ENCODE results near the gene ECE2. TPM values are rescaled to one million over a fixed set of nuclear protein-coding genes. Genes with fewer than 3 reads are reported as not detected.

ECE2 gene
- total and polyA plus RNA-seq, 2 experiments from 2014 or later: not detected

GRCh38 chr3:184289426-184289938, 13.7 kb downstream of the ECE2 start:
- Histone ChIP-seq H3K4me1 (ENCODE audit: low read depth) (no peaks in the 10 kb centered on the region), H3K27me3 (peaks cover 29% of the 10 kb centered on the region), H3K27ac (no peak overlapping the region), H3K9me3 (ENCODE audit: low read depth) (no peaks in the 10 kb centered on the region), H3K36me3 (no peaks in the 10 kb centered on the region), H3K4me3 (no peak overlapping the region)
- TF ChIP-seq, protein P1, sequence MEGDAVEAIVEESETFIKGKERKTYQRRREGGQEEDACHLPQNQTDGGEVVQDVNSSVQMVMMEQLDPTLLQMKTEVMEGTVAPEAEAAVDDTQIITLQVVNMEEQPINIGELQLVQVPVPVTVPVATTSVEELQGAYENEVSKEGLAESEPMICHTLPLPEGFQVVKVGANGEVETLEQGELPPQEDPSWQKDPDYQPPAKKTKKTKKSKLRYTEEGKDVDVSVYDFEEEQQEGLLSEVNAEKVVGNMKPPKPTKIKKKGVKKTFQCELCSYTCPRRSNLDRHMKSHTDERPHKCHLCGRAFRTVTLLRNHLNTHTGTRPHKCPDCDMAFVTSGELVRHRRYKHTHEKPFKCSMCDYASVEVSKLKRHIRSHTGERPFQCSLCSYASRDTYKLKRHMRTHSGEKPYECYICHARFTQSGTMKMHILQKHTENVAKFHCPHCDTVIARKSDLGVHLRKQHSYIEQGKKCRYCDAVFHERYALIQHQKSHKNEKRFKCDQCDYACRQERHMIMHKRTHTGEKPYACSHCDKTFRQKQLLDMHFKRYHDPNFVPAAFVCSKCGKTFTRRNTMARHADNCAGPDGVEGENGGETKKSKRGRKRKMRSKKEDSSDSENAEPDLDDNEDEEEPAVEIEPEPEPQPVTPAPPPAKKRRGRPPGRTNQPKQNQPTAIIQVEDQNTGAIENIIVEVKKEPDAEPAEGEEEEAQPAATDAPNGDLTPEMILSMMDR (IDR thresholded peaks at IDR 0.05; ENCODE audit: low read depth, low read length): peak; percentile 71
- DNase-seq (ENCODE audit: low read depth in 1 of 2, low spot score in 1 of 2): peak; percentile 53 to 65

DNA sequence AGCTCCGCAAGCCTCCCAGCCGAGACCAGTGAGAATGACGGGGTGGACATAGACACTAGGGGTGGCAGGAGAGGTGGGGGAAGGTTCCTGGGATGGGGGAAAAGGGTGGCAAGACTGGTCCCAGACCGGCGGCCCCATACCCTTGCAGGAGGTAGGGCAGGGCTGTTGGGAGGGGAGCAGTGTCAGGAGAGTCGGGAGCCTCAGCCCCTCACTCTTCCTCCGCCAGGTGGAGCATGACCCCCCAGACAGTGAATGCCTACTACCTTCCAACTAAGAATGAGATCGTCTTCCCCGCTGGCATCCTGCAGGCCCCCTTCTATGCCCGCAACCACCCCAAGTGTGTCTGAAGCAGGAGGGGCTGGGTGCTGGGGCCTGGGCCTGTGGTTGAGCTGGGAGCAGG, 14.5 kb downstream of the ECE2 start:
- DNase-seq (ENCODE audit: low read depth in 1 of 2, low spot score in 1 of 2): no peak
- TF ChIP-seq, protein P1 (IDR thresholded peaks at IDR 0.05; ENCODE audit: low read depth, low read length): no peak
- Histone ChIP-seq H3K4me1 (ENCODE audit: low read depth) (no peaks in the 10 kb centered on the region), H3K4me3 (no peak overlapping the region), H3K27me3 (peaks cover 29% of the 10 kb centered on the region), H3K9me3 (ENCODE audit: low read depth) (no peaks in the 10 kb centered on the region), H3K36me3 (no peaks in the 10 kb centered on the region), H3K27ac (no peak overlapping the region)

DNA sequence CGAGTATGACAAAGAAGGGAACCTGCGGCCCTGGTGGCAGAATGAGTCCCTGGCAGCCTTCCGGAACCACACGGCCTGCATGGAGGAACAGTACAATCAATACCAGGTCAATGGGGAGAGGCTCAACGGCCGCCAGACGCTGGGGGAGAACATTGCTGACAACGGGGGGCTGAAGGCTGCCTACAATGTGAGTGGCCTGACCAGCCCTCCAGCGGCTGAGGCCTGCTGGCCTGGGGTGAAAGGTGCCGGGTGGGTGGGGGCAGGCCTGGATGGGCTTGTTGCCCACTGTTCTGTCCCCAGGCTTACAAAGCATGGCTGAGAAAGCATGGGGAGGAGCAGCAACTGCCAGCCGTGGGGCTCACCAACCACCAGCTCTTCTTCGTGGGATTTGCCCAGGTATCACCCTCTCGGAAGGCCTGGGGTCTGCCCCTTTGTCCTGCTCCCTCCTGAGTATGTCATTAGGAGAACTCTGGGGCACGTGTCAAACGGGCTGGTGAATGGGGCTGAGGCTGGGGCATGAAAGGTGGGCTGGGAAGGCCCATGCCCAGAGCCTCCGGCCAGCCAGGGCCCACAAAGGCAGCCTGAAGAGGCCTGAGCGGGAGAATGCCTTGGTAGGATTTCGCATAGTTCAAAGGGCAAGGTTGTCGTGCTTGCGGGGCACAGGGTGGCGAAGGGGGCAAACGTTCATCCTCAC, 15.4 kb downstream of the ECE2 start:
- Histone ChIP-seq H3K4me1 (ENCODE audit: low read depth) (no peaks in the 10 kb centered on the region), H3K27ac (no peak overlapping the region), H3K9me3 (ENCODE audit: low read depth) (no peaks in the 10 kb centered on the region), H3K4me3 (no peak overlapping the region), H3K36me3 (no peaks in the 10 kb centered on the region), H3K27me3 (peaks cover 20% of the 10 kb centered on the region)
- no peak for DNase-seq (ENCODE audit: low read depth in 1 of 2, low spot score in 1 of 2)
- TF ChIP-seq, protein P1 (IDR thresholded peaks at IDR 0.05; ENCODE audit: low read depth, low read length): no peak

DNA sequence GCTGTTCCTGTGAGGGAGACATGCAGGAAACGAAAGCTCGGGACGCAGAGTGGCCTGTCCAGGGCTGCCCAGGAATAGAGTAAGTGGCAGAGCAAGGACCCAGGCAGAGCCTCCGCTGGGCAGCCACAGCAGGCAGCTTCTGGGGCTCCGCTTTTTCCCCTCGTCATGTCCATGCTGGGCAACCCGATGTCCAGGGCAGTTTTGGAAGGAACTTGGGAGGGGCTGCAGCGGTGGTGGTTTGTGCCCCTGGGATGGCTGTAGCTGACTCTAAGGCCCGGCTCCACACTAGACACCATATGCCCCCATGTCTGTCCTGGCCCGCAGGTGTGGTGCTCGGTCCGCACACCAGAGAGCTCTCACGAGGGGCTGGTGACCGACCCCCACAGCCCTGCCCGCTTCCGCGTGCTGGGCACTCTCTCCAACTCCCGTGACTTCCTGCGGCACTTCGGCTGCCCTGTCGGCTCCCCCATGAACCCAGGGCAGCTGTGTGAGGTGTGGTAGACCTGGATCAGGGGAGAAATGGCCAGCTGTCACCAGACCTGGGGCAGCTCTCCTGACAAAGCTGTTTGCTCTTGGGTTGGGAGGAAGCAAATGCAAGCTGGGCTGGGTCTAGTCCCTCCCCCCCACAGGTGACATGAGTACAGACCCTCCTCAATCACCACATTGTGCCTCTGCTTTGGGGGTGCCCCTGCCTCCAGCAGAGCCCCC, 16.1 kb downstream of the ECE2 start:
- H3K4me1 ChIP-seq (ENCODE audit: low read depth): no peaks in the 10 kb centered on the region
- H3K4me3 ChIP-seq: no peak overlapping the region
- TF ChIP-seq, protein P1 (IDR thresholded peaks at IDR 0.05; ENCODE audit: low read depth, low read length): no peak
- H3K36me3 ChIP-seq: no peaks in the 10 kb centered on the region
- H3K27ac ChIP-seq: no peak overlapping the region
- H3K27me3 ChIP-seq: peaks cover 14% of the 10 kb centered on the region
- no peaks in the 10 kb centered on the region for H3K9me3 ChIP-seq (ENCODE audit: low read depth)
- DNase-seq (ENCODE audit: low read depth in 1 of 2, low spot score in 1 of 2): no peak

GRCh38 chr3:184295771-184296170, 19.9 kb downstream of the ECE2 start:
- Histone ChIP-seq H3K4me1 (ENCODE audit: low read depth) (peaks cover 9% of the 10 kb centered on the region), H3K9me3 (ENCODE audit: low read depth) (no peaks in the 10 kb centered on the region), H3K27ac (no peak overlapping the region), H3K4me3 (no peak overlapping the region), H3K36me3 (peaks cover 6% of the 10 kb centered on the region), H3K27me3 (no peaks in the 10 kb centered on the region)
- TF ChIP-seq, protein P1 (IDR thresholded peaks at IDR 0.05; ENCODE audit: low read depth, low read length): no peak
- DNase-seq (ENCODE audit: low read depth in 1 of 2, low spot score in 1 of 2): no peak

Measured in cardiac muscle cell (in vitro differentiated cells and primary cell).